Measurements from ENCODE around the gene VAX1.
"Not testable (repeated sequence)": the region's sequence is repeated elsewhere in the genome, so short reads cannot be mapped to it uniquely, and the experiment has no call there.

The VAX1 gene

GRCh38 chr10:117134306-117135025 lies 3.6 kb downstream of the VAX1 start:
- no peak for DNase-seq

- no peak for DNase-seq
Observed at GRCh38 chr10:117134056-117134305, 4.1 kb downstream of the VAX1 start.

- DNase-seq = no peak
Observed at GRCh38 chr10:117133273-117134055, 4.6 kb downstream of the VAX1 start.

GRCh38 chr10:117132751-117133231 lies 5.3 kb downstream of the VAX1 start:
- no peak for DNase-seq

GRCh38 chr10:117131376-117132327 lies 6.4 kb downstream of the VAX1 start:
- no peak for DNase-seq

- DNase-seq = no peak
Observed at GRCh38 chr10:117130862-117131375, 7.2 kb downstream of the VAX1 start.

GRCh38 chr10:117130346-117130745 lies 7.7 kb downstream of the VAX1 start:
- DNase-seq = no peak

GRCh38 chr10:117126645-117127044 lies 11.4 kb downstream of the VAX1 start:
- not testable (repeated sequence) for DNase-seq

GRCh38 chr10:117126034-117126433 lies 12.0 kb downstream of the VAX1 start:
- DNase-seq = no peak

GRCh38 chr10:117112220-117112619 lies 25.9 kb downstream of the VAX1 start:
- no peak for DNase-seq

GRCh38 chr10:117107238-117107637 lies 30.8 kb downstream of the VAX1 start:
- DNase-seq = no peak

- no peak for DNase-seq
Observed at GRCh38 chr10:117096599-117097201, 41.4 kb downstream of the VAX1 start.

GRCh38 chr10:117094856-117095255 lies 43.2 kb downstream of the VAX1 start:
- DNase-seq = no peak

GRCh38 chr10:117092386-117092785 lies 45.7 kb downstream of the VAX1 start:
- no peak for DNase-seq

- no peak for DNase-seq
Observed at GRCh38 chr10:117090834-117091233, 47.2 kb downstream of the VAX1 start.

GRCh38 chr10:117087521-117087920 lies 50.5 kb downstream of the VAX1 start:
- no peak for DNase-seq

GRCh38 chr10:117086546-117086945 lies 51.5 kb downstream of the VAX1 start:
- no peak for DNase-seq

- not testable (repeated sequence) for DNase-seq
Observed at GRCh38 chr10:117084421-117085246, 53.4 kb downstream of the VAX1 start.

Measured in AML-193 (cell line).